Duodenal mucosa (tissue), 2 donors: ENCODE results near the gene NUDT14.

Source experiments
- H3K27ac ChIP-seq: one replicate; pipeline ENCODE4 v1.7.0; 2013; ENCODE audit warnings: low read depth, low read length
- H3K27me3 ChIP-seq, 2 donors: one replicate each; pipeline ENCODE4 v1.7.0; 2013; ENCODE audit warnings: low read length in 2 of 2, control low read depth in 1 of 2; ENCODE audit not compliant: insufficient read depth in 2 of 2, control insufficient read depth in 1 of 2
- H3K36me3 ChIP-seq, 2 donors: one replicate each; pipeline ENCODE4 v1.7.0; 2013; ENCODE audit warnings: low read length in 2 of 2, control low read depth in 1 of 2; ENCODE audit not compliant: insufficient read depth in 2 of 2, control insufficient read depth in 1 of 2
- H3K4me1 ChIP-seq, 2 donors: one replicate each; pipeline ENCODE4 v1.7.0; 2013; ENCODE audit warnings: low read length in 2 of 2, control low read depth in 1 of 2; ENCODE audit not compliant: insufficient read depth in 2 of 2, control insufficient read depth in 1 of 2
- H3K4me3 ChIP-seq, 2 donors: one replicate each; pipeline ENCODE4 v1.7.0; 2013; ENCODE audit warnings: low read length in 2 of 2, low read depth in 1 of 2
- H3K9ac ChIP-seq, 2 donors: one replicate each; pipeline ENCODE4 v1.7.0; 2013; ENCODE audit warnings: low read length in 2 of 2, low read depth in 1 of 2
- H3K9me3 ChIP-seq, 2 donors: one replicate each; pipeline ENCODE4 v1.7.0; 2013; ENCODE audit warnings: low read length in 2 of 2, control low read depth in 1 of 2; ENCODE audit not compliant: control insufficient read depth in 1 of 2

The NUDT14 gene

GRCh38 chr14:105161309-105161708 lies 19.8 kb downstream of the NUDT14 start:
- H3K27me3 ChIP-seq = no peaks in the 10 kb centered on the region
- no peak overlapping the region for H3K9ac ChIP-seq
- H3K27ac ChIP-seq = no peak overlapping the region
- H3K4me3 ChIP-seq = no peak overlapping the region
- H3K4me1 ChIP-seq = peaks cover 0 to 3% of the 10 kb centered on the region in 2 donors
- no peaks in the 10 kb centered on the region for H3K36me3 ChIP-seq
- no peaks in the 10 kb centered on the region for H3K9me3 ChIP-seq

- no peak overlapping the region for H3K9ac ChIP-seq
Observed at GRCh38 chr14:105160776-105161175, 20.3 kb downstream of the NUDT14 start.

GRCh38 chr14:105159344-105159743 lies 21.8 kb downstream of the NUDT14 start:
- Histone ChIP-seq H3K27me3 (no peaks in the 10 kb centered on the region), H3K4me1 (peaks cover 8 to 10% of the 10 kb centered on the region in 2 donors), H3K9me3 (no peaks in the 10 kb centered on the region), H3K36me3 (no peaks in the 10 kb centered on the region), H3K27ac (no peak overlapping the region), H3K4me3 (no peak overlapping the region), H3K9ac (no peak overlapping the region)

More at GRCh38 chr14:105160776-105161175, 20.3 kb downstream of the NUDT14 start:
- Histone ChIP-seq H3K27me3 (no peaks in the 10 kb centered on the region), H3K4me1 (peaks cover 0 to 5% of the 10 kb centered on the region in 2 donors), H3K9me3 (no peaks in the 10 kb centered on the region), H3K36me3 (no peaks in the 10 kb centered on the region), H3K27ac (no peak overlapping the region), H3K4me3 (no peak overlapping the region)

GRCh38 chr14:105158794-105159193 lies 22.3 kb downstream of the NUDT14 start:
- H3K36me3 ChIP-seq = no peaks in the 10 kb centered on the region
- peaks cover 8 to 10% of the 10 kb centered on the region in 2 donors for H3K4me1 ChIP-seq
- no peak overlapping the region for H3K4me3 ChIP-seq
- no peak overlapping the region for H3K9ac ChIP-seq
- no peak overlapping the region for H3K27ac ChIP-seq
- no peaks in the 10 kb centered on the region for H3K9me3 ChIP-seq
- no peaks in the 10 kb centered on the region for H3K27me3 ChIP-seq

- Histone ChIP-seq H3K9me3 (no peaks in the 10 kb centered on the region), H3K4me1 (peaks cover 8 to 10% of the 10 kb centered on the region in 2 donors), H3K27me3 (no peaks in the 10 kb centered on the region), H3K4me3 (no peak overlapping the region), H3K27ac (no peak overlapping the region), H3K36me3 (no peaks in the 10 kb centered on the region), H3K9ac (no peak overlapping the region)
Observed at GRCh38 chr14:105157872-105158271, 23.2 kb downstream of the NUDT14 start.

- Histone ChIP-seq H3K4me3 (no peak overlapping the region), H3K27ac (no peak overlapping the region), H3K9me3 (no peaks in the 10 kb centered on the region), H3K36me3 (no peaks in the 10 kb centered on the region), H3K9ac (no peak overlapping the region), H3K4me1 (peaks cover 8 to 10% of the 10 kb centered on the region in 2 donors), H3K27me3 (no peaks in the 10 kb centered on the region)
Observed at GRCh38 chr14:105156414-105157375, 24.4 kb downstream of the NUDT14 start.

GRCh38 chr14:105155681-105156413 lies 25.3 kb downstream of the NUDT14 start:
- H3K36me3 ChIP-seq = no peaks in the 10 kb centered on the region
- H3K9ac ChIP-seq = no peak overlapping the region
- H3K9me3 ChIP-seq = no peaks in the 10 kb centered on the region
- peaks cover 8 to 10% of the 10 kb centered on the region in 2 donors for H3K4me1 ChIP-seq
- H3K27ac ChIP-seq = no peak overlapping the region
- no peak overlapping the region for H3K4me3 ChIP-seq
- no peaks in the 10 kb centered on the region for H3K27me3 ChIP-seq

- H3K9me3 ChIP-seq = no peaks in the 10 kb centered on the region
- H3K9ac ChIP-seq = no peak overlapping the region
- peaks cover 8 to 10% of the 10 kb centered on the region in 2 donors for H3K4me1 ChIP-seq
- H3K27me3 ChIP-seq = no peaks in the 10 kb centered on the region
- no peaks in the 10 kb centered on the region for H3K36me3 ChIP-seq
- no peak overlapping the region for H3K4me3 ChIP-seq
- H3K27ac ChIP-seq = no peak overlapping the region
Observed at GRCh38 chr14:105155071-105155651, 26.0 kb downstream of the NUDT14 start.

GRCh38 chr14:105154476-105154871 lies 26.6 kb downstream of the NUDT14 start:
- Histone ChIP-seq H3K4me3 (no peak overlapping the region), H3K36me3 (no peaks in the 10 kb centered on the region), H3K9me3 (no peaks in the 10 kb centered on the region), H3K9ac (no peak overlapping the region), H3K27ac (no peak overlapping the region), H3K27me3 (no peaks in the 10 kb centered on the region), H3K4me1 (peaks cover 8 to 10% of the 10 kb centered on the region in 2 donors)
